ENCODE measurements around the gene PP2D1.
"Not testable (repeated sequence)": the region's sequence is repeated elsewhere in the genome, so short reads cannot be mapped to it uniquely, and the experiment has no call there.

Gene PP2D1, protein sequence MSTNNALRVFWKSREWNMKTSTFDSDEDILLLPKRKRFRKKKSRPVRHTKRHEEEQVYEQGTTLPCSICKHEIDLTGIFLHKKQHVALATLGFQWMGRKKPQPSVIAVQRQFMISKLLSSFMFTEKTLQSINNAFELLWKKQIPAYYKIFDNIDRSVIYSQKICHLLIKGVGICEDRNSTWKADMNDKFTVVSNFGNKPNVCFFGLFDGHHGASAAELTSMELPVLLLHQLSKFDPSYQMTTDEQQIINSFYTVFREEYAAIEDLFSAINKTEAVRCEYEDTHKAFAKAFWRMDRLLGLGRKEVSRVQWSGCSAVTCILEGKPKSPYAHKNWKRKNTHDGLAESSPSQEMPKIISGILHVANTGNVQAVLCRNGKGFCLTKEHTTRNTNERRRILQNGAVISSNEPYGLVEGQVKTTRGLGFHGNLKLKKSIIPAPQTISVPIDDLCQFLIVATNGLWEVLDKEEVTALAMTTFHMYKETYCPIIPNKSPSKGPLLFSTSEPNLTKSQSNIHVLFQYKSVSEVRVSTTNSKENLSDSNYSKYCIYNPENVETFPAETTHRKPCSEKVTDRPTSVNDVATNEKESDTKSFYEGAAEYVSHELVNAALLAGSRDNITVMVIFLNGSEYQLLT

DNA sequence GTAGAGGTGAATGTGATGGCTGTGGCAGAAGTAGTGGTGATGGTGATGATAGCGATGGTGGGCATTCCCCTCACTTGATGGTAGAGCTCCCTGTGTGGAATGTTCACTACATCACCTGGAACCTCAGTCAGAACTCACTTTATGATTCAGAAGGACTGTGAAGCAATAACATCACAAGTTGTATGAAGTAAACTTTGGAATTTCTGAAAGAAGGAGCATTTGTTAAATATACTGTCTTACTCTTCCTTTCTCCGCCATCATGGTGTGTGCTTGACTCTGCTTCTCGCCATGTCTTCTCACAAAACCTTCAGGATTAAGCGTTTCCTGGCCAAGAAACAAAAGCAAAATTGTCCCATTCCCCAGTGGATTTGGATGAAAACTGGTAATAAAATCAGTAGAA lies at the start of gene PP2D1:
Gene PP2D1, minus strand, starts transcription at position 101 of the 400 bp plus-strand sequence. CDS start 192 bp downstream, outside the sequence.
- DNase-seq, result no peak

DNA sequence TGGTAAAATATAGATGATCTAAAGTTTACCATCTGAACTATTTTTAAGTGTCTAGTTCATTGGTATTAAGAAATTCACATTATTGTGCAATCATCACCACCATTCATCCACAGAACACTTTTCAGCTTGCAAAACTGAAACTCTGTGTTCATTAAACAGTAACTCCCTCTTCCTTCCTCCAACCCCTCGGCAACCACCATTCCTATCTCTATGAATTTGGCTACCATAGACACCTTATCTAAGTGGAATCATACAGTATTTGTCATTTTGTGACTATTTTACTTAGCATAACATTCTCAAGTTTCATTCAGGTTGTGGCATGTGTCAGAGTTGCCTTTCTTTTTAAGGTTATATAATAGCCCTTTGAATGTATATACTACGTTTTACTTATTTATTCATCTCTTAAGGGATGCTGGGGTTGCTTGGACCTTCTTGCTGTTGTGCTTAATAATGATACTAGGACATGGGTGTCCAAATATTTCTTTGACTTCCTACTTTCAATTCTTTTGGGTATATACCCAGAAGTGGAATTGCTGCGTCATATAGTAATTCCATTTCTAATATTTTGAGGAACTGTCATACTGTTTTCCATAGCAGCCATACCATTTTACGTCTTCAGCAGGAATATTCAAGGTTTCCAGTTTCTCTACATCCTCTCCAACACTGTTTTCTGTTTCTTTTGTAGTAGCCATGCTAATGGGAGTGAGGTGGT lies 49.1 kb upstream of the PP2D1 start:
- no peak for DNase-seq

DNA sequence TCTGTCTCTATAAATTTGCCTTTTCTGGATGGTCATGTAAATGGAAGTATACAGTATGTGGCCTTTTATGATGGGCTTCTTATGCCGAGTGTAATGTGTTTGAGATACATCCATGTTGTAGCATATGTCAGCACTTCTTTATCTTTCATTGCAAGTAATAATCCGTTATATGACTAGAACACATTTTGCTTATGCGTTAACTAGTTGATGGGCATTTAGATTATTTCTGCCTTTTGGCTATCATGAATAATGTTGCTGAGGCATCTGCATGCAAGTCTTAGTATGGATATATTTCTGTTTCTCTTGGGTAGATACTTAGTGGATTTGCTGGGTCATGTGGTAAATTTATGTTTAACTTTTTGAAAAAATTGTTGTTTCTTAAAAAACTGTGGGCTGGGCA lies 47.9 kb upstream of the PP2D1 start:
- no peak for DNase-seq

DNA sequence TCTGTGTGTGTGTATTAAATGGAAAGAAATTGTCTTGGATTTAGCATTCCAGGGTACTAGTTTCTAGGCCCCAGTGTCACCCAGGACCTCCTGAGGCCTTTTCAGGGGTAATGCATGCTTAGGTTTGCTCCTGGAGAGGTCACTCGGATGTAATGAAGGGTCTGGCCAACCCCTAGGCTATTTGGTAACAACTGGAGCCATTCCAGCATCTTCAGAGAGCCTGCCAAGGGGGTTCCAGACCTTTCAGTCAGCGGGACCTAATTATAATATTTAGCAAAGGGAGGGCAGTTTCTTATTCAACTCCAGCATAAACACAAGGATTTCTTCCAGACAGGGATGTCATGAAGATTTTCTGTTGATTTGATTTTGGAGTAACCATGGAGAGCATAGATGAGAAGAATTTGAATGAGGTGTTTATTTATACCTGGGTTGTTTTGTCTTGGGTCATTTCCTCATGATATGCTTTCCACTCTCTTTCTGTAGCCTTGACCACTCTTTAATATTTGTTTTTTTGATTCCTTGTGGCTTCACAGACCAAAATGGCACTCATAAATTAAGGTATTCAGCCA lies 45.6 kb upstream of the PP2D1 start:
- no peak for DNase-seq

DNA sequence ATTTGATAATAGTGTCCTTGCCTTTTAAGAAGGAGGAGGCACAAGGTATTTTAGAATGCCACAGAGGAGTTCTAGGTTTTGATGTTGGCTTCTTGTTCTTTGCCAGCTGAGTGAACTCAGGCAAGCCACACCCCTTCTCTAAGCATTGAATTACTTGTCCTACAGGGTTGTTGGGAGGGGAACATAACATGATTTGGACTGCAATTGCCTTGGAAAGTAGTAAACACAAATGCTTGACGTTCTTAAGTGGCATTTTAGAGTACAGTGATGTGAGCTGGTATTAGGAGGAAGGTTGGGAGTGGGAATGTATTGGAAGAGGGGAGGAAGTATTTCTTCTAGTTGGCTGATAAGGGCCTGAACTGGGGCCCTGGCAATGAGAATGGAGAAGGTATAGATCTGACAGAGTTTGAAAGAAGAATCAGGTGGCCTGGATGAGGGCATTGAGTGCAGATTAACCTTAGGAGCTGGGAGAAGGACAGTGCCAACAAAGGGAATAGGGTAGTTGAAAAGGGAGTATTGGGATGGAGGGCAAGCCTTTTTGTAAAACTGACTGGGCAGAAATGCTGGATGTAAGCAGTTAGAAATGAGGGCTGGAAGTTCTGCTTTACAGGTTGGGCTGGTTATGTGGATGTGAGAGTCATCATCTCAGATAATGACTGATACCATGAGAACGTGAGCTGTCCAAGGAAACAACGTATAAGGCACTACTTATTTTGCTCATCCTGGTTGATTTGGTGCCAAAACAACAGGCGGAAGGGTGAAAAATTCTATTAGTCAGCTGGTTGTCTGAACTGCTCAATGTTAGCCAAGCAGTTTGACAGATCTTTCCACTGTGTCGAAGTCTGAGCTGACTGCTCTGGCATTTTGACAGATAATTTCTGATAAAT lies 44.9 kb upstream of the PP2D1 start:
- no peak for DNase-seq

DNA sequence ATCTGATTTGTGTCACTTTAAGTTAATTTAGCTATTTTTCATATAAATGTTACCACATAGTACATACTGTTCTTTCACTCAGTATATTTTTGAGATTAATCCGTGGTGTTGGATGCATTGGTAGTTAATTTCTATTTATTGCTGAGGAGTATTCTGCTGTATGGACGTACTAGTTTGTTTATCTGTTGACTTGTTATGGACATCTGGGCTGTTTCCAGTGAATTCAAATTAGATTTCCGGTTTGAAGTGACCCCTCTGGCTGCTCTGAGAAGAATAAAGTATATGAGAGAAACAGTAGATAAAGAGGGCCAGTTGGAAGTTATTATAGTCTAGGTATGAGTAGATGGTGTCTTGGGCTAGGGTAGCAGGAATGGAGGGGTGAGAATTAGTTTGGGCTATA lies 43.8 kb upstream of the PP2D1 start:
- no peak for DNase-seq

DNA sequence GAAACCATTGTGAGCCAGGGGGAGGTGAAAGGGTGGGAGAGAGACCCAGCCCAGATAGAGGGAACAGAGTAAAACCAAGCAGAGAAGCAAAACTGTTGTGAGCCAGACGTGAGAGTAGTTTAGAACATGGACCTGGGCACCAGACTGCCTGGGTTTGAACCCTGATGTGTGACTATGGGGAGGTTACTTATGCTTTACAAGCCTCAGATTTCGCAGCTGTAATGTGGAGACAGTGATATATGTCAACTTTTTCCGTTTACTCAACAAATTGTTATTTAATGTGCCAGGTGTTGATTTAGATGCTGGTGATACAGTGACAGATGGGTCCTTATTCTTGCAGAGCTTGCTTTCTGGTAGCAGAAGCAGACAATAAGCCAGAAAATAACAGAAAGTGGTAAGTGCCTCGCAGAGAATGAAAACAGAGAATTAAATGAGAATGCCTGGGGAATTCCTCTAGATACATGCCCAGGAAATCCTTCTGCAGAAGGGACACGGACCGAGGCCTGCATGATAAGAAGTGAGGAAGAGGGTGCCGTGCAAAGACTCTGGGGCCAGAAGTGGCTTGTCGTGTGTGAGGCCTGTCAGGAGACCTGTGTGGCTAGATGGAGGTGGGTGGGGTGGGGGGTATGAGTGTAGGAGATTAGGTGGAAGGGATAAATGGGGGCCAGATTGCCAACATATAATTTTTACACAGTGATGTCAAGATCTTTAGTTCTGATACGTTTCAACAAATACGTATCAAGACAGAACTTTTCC lies 43.1 kb upstream of the PP2D1 start:
- DNase-seq, result no peak

DNA sequence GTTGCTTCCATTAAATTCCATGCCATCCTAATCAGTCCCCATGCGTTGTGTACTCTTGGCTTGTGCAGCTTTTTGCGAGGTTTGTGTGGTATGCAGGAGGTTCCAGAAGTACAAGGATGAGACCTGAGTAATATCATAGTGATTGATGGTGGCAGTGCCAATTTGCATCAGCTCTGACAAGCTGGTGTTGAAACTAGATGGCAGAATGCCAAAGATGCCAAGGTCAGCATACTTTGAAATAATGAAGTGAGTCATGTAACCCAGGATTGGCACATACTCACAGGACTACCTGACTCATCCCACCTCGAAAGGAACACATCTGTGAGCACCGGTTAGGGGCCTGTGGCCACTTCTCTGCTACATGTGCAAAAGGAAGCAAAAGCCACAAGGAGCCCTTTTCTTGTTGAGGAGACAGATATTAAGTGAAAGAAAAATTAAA lies 42.5 kb upstream of the PP2D1 start:
- DNase-seq, result no peak

DNA sequence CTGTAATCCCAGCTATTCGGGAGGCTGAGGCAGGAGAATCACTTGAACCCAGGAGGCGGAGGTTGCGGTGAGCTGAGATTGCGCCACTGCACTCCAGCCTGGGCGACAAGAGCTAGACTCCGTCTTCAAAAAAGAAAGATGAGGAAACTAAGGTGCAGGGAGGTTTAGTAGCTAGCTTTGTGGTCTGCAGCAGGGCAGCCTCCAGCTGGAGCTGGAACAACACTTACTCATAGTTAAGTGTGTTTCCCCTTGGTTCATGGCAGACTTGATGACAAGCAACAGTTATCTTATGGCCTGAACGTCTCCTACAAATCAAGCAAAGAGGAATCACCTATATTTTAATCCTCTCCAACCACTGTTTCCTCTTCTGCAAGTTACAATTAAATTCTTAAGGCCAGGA lies 40.8 kb upstream of the PP2D1 start:
- no peak for DNase-seq

DNA sequence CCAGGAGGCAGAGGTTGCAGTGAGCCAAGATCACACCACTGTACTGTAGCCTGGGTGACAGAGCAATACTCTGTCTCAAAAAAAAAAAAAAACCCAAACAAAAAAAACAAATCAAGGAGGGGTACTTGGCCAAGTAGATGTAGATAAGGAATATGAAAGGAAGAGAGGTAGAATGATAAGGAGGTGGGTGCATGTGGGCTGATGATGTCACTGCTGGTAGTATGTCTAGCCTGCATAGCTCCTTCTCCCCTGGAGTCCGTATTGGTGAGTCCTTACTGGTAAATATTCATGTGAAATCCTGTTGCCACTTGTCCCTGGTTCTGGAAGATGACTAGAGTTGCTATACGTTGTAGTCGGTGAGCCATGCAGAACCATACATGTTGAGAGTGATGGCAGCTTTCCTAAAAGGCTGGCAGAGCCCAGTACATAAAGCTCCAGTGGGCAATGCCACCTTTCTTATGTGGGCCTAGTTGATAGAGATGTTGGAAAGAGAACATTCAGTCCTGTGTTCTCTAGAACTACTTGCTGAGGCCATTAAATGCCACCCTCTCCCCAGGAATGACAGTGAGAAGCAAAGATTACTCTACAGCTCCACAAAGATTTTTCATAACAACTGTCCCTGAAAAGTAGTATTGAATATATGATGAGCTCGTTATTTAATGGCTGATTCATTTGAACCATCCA lies 39.2 kb upstream of the PP2D1 start:
- DNase-seq, result no peak

DNA sequence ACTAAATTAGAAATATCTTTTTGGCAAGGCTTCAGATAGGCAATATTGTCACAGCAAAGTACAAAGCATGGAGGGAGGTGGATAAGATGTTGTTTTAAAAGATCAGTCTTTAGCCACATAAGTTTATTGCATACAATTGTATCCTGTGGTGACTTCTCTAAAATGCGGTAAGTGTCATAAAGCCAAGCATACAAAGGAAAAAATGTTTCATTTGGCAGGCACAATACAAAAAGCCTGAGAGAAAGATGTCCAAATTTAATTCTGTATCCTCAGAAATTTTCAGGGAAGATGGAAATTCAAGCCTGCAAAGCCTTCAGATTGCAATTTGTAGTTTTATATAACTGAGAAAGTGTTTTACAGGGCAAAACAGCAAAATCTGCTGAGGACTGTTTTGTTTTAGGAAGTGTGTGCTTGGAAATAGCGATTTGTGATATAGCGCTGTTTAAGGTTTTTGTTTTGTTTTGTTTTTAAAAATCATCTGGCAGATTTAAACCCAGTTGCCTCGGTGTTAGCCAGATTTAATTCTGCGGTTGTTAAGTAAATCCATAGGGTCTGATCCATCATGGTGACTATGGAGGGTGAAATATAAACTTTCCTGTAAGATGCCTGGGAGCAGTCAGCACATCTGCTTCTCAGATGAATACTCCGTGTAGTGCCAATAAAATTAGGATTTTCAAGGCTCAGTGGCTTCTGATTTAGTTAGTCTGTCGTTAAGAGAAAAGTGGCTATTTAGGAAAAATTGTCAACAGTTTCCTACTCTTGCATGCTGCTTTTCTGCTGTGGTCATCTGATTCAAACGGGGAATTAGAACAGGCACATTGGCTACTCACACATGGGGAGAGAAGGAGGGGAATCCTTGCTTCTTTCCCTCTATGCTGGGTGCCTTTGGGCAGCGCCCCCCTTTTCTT lies 36.2 kb upstream of the PP2D1 start:
- no peak for DNase-seq

DNA sequence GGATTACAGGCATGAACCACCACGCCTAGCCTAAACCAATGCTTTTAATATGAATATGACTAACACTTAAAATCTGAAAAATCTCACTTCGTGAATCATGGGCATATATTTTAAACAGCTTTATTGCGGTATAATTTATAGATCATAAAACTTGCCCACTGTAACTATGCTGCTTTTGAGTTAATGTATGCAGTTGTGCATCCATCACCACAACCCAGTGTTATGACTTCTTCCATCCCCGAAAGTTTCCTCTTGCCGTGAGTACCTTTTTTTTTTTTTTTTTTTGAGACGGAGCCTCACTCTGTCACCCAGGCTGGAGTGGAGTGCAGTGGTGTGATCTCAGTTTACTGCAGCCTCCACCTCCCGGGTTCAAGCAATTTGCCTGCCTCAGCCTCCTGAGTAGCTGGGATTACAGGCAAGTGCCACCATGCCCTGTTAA lies 35.3 kb upstream of the PP2D1 start:
- DNase-seq, result no peak

DNA sequence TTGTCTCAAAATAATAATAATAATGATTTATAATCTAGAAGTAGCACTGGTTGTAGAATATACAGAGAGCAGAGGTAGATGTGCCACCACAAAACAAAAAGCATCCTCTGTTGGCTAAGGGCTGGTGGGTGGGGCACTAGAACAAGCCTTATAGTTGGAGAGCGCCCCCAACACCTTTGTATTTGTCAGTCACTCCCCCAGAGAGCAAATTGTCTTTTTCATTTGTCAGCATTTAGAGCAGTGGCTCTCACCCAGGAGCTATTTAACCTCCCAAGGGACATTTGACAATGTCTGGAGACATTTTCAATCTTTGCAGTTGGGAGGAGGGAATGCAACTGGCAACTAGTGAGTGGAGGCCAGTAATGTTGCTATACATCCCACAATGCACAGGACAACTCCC lies 34.5 kb upstream of the PP2D1 start:
- no peak for DNase-seq

DNA sequence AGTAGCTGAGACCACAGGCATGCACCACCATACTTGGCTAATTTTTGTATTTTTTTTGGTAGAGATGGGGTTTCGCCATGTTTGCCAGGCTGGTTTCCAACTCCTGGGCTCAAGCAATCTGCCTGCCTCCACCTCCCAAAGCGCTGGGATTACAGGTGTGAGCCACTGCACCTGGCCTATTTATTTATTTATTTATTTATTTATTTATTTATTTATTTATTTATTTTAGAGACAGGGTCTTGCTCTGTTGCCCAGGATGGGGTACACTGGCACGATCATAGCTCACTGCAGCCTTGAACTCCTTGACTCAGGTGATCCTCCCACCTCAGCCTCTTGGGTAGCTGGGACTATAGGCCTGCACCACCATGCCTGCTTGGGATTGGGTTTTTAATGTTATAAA lies 33.1 kb upstream of the PP2D1 start:
- DNase-seq, result not testable (repeated sequence)

DNA sequence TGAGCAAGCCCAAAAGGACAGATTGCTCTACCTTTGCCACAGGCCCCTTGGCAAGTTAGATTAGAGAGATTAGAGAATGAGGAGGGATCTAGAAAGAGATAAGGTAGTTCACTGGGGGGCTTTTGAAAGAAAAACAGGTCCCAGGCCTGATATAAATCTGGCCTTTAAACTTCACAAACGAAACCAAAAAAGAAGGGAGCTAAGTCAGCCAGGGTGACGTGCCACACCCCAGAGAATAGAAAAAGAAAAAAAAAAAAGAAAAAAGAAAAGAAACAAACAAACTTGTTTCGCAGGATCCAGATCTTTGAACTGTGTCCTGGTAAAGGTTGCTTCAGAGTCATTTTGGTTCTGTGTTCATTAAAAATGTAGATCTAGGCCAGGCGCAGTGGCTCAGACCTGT lies 31.8 kb upstream of the PP2D1 start:
- peak in 1 of 6 experiments; percentile 44 for DNase-seq

DNA sequence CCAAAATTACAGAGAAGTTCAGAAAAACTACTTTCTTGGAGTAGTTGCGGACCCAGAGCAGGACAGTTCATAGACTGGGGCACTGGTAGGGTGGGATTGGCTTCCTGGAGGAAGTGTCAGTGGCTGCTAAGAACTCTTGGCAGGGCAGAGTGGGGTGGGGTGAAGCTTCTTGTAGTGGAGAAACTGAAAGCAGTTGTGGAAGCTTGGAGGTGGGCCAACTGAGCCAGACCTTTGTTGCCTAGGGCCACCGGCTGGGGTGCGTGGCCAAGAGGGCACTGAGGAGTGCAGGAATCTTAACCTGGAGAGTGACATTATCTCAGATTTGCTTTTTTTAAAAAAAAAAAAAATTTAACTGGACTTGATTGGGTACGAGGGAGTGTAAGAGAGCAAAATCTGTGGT lies 31.3 kb upstream of the PP2D1 start:
- peak; percentile 9 to 64 (median 40) for DNase-seq

DNA sequence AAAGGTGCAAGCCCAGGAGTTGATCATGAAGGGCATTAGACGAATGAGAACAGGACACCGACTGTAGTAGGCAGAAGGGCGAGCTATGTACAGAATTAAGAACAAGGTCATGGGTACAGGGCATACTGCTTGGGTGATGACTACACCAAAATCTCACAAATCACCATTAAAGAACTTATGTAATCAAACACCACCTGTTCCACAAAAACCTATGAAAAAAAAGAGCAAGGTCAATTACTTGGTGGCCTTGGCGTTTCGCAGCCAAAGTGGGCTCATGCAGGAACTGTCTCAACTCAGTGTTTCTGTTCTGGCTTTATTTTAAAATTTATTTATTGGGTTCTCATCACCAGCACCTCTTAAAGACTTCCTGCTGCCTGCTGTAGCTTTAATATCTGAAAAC lies 30.3 kb upstream of the PP2D1 start:
- DNase-seq, result no peak

DNA sequence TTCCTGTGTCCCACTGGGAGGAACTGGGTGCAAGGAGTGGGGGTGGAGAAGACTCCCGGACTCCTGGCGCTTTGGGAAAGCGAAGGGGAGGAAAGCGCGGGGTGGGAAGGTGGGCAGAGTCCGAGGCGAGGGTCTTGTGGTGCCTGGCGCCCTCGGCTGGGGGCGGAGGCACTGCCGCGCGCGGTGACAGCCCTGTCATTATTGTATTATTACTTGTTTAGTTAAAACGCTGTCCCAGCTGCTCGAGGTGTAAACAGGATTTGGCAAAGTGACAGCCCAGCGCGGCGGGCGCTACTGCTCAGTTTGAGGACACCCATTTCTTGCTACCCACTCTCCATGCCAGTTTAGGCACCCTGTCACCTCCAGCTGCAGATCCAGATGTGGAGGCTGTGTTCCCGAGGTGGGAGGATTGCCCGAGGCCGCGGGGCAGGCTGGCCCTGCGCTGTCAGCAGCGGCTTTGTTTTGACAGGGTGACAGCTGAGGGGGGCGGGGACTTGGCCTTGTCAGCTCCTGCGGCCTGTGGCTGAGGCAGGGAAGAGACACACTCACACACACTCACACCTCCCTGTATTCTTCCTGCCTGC lies 29.2 kb upstream of the PP2D1 start:
- DNase-seq, result peak; percentile 54 to 84 (median 66)

DNA sequence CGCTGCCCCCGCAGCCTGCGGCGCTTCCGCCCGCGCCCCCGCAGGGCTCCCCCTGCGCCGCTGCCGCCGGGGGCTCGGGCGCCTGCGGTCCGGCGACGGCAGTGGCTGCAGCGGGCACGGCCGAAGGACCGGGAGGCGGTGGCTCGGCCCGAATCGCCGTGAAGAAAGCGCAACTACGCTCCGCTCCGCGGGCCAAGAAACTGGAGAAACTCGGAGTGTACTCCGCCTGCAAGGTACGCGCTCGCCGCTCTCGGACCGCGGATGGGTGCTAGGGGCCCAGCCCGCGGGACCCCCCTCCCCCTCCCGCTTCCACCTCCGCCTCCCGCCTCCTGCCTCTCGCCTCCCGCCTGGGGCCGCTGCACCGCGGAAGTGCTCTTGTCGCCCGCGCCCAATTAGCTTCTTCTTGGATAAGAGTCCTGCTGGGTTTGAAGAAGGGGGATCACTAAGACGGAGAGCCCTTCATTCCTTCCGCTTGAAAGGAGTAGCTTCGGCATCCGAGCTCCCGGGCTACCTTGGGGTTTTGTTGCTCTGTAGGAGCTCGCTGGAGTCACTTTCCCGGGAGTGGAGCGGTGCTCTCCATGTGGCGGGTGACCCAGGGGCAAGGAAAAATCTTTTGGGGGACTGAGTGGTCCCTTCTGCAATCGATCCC lies 28.6 kb upstream of the PP2D1 start:
- DNase-seq, result peak; percentile 30 to 65 (median 52)

All from stimulated activated naive CD4-positive, alpha-beta T cell (primary cell).